ENCODE results near the gene MUC2.

Gene MUC2

DNA sequence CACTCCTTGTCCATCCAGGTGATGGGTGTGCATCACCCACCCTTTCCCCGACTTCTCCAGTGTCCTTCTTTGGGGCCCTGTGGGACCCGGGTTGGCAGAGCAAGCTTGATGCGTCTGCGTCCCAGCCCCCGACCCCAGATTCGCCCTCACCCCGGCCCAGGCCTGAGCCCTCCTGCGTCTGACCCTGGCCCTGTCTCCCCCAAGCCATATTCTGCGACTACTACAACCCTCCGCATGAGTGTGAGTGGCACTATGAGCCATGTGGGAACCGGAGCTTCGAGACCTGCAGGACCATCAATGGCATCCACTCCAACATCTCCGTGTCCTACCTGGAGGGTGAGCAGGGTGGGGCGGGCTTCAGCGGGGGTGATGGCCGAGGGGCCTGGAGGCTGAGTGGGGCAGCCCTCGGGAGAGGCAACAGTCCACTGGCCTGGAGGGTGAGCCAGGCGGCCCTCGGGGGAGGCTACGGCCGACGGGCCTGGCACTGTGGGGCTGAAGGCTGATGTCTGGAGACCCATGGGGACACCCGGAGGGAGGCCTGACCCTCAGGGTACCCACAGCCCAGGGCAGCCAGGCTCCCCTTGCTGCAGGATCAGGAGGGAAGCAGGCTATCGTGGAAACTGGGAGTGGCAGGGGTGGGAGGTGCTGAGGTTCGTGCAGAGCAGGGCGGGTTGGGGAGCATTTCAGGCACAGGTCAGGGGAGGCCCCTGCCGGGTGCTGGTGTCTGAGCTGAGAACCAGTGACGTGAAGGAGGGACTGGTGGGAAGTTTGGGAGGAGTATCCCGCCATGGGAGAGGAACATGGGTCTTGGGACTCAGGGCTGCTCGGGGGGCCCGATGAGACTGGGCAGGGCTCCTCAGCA lies 15.3 kb downstream of the MUC2 start:
- no peak overlapping the region for H3K4me3 ChIP-seq (ENCODE audit: low read depth, low read length)
- POLR2A ChIA-PET, result no interaction called here
- TF ChIP-seq, protein P1, sequence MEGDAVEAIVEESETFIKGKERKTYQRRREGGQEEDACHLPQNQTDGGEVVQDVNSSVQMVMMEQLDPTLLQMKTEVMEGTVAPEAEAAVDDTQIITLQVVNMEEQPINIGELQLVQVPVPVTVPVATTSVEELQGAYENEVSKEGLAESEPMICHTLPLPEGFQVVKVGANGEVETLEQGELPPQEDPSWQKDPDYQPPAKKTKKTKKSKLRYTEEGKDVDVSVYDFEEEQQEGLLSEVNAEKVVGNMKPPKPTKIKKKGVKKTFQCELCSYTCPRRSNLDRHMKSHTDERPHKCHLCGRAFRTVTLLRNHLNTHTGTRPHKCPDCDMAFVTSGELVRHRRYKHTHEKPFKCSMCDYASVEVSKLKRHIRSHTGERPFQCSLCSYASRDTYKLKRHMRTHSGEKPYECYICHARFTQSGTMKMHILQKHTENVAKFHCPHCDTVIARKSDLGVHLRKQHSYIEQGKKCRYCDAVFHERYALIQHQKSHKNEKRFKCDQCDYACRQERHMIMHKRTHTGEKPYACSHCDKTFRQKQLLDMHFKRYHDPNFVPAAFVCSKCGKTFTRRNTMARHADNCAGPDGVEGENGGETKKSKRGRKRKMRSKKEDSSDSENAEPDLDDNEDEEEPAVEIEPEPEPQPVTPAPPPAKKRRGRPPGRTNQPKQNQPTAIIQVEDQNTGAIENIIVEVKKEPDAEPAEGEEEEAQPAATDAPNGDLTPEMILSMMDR (IDR thresholded peaks at IDR 0.05; ENCODE audit: insufficient read depth, low read length, missing control alignments), result no peak
- DNase-seq (ENCODE audit: low read depth, low spot score), result no peak
- CTCF ChIA-PET, result no interaction called here

DNA sequence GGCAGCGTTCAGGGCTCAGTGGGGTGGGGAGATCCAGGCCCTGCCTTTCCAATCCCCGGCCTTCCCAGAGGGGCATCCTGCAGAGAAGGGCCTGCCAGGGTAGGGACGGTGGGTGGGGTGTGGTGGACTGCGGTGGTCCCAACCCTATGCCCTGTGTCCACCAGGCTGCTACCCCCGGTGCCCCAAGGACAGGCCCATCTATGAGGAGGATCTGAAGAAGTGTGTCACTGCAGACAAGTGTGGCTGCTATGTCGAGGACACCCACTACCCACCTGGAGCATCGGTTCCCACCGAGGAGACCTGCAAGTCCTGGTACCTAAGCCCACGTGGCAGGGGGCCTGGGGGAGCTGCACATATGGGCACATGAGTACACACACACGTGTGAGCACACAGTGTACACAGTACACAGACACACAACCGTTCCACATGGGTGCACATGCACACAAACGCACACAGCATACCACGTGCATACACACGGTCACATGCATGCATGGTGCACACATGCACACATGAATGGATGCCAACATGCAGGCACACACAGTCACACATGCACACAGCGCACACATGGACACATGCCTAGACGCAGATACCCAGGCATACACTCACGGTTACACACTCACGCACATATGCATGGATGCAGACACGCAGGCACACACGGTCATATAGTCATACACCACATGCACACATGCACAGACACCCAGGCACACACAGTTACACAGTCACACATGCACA lies 16.1 kb downstream of the MUC2 start:
- TF ChIP-seq, protein P1 (IDR thresholded peaks at IDR 0.05; ENCODE audit: insufficient read depth, low read length, missing control alignments), result no peak
- ChIA-PET POLR2A (no interaction called here), CTCF (no interaction called here)
- H3K4me3 ChIP-seq (ENCODE audit: low read depth, low read length), result no peak overlapping the region
- no peak for DNase-seq (ENCODE audit: low read depth, low spot score)

DNA sequence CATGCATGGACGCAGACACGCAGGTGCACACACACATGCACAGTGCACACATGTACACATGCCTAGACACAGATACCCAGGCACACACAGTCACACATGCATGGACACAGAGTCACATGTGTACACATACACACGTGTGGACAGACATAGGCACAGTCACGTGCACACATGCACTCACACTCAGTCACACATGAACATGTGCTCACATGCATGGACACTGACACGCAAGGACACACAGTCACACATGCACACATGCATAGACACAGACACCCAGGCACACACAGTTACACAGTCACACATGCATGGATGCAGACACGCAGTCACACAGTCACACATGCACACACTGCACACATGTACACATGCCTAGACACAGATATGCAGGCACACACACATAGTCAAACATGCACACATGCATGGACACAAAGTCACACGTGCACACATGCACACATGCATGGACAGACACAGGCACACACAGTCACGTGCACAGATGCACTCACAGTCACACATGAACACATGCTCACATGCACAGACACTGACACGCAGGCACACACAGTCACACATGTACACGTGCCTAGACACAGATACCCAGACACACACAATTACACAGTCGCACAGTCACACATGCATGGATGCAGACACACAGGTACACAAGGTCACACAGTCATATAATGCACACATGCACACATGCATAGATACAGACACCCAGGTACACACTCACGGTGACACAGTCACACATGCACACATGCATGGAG lies 16.8 kb downstream of the MUC2 start:
- TF ChIP-seq, protein P1 (IDR thresholded peaks at IDR 0.05; ENCODE audit: insufficient read depth, low read length, missing control alignments), result no peak
- ChIA-PET CTCF (no interaction called here), POLR2A (no interaction called here)
- no peak overlapping the region for H3K4me3 ChIP-seq (ENCODE audit: low read depth, low read length)
- DNase-seq (ENCODE audit: low read depth, low spot score), result no peak

DNA sequence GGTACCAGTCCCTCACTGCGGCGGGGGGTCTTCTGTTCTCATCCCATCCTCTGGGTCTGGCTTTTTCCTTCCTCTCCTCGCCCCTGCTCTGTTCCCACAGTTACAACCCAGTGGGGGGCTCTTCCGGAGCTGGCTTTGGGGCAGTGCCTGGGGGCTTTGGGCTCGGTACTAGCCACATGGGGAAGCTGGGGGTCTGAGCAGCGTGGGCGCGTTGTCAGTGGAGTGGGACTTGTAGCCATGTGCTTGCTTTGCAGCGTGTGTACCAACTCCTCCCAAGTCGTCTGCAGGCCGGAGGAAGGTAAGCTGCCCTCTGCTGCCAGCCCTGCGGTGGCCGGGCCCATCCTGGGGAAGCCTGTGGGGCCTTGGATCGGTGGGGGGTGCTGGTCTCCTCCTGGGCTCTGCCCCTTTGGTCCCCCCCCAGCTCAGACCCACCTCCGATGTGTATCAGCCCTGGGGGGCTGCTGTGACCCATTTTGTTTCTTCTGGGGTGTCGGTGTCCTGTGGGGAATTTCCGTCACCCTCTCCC lies 17.5 kb downstream of the MUC2 start:
- CTCF ChIA-PET, result no interaction called here

DNA sequence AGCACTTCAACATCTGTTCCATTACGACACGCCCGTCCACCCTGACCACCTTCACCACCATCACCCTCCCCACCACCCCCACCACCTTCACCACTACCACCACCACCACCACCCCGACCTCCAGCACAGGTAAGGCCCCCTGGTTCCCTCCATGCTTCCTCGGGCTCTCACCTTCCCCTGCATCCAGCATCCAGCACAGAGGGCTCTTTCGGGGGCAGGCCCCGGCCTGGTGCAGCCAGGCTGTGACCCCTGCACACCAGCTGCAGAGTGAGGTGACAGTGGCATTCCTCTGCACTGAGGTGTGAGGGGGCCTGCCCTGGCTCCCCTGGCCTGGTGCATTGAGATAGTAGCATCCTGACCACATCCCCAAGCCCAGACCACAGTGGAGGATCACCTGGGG lies 18.2 kb downstream of the MUC2 start:
- DNase-seq (ENCODE audit: low read depth, low spot score), result no peak
- TF ChIP-seq, protein P1 (IDR thresholded peaks at IDR 0.05; ENCODE audit: insufficient read depth, low read length, missing control alignments), result no peak
- ChIA-PET CTCF (no interaction called here), POLR2A (no interaction called here)
- no peak overlapping the region for H3K4me3 ChIP-seq (ENCODE audit: low read depth, low read length)

More for the DNA sequence above, 17.5 kb downstream of the MUC2 start:
- no peak for DNase-seq (ENCODE audit: low read depth, low spot score)
- no peak overlapping the region for H3K4me3 ChIP-seq (ENCODE audit: low read depth, low read length)
- TF ChIP-seq, protein P1 (IDR thresholded peaks at IDR 0.05; ENCODE audit: insufficient read depth, low read length, missing control alignments), result no peak
- POLR2A ChIA-PET, result no interaction called here

Data from AG04449 (cell line).